ENCODE results near the gene EXOC5.
"Not testable (repeated sequence)": the region's sequence is repeated elsewhere in the genome, so short reads cannot be mapped to it uniquely, and the experiment has no call there.

EXOC5 gene

GRCh38 chr14:57212919-57213318 lies 55.8 kb downstream of the EXOC5 start:
- Histone ChIP-seq H3K27ac (ENCODE audit: low read length) (no peak overlapping the region), H3K27me3 (ENCODE audit: insufficient read depth, low read length, poor library complexity) (no peaks in the 10 kb centered on the region), H3K9ac (ENCODE audit: low read depth, low read length) (no peak overlapping the region), H3K4me2 (ENCODE audit: insufficient read depth, low read length) (no peak overlapping the region), H3K36me3 (ENCODE audit: insufficient read depth, low read length) (peaks cover 70% of the 10 kb centered on the region), H2AFZ (ENCODE audit: low read depth, low read length) (no peak overlapping the region), H3K4me3 (ENCODE audit: low read depth in 1 of 2, low read length in 2 of 2) (no peak overlapping the region), H4K20me1 (ENCODE audit: insufficient read depth, low read length) (0 out of 2 replicates have a peak, but pooled peaks cover 2% of the 10 kb centered on the region), H3K79me2 (ENCODE audit: insufficient read depth, low read length) (no peaks in the 10 kb centered on the region), H3K9me3 (ENCODE audit: insufficient read depth, low read length, severe bottlenecking) (no peaks in the 10 kb centered on the region), H3K4me1 (ENCODE audit: insufficient read depth, low read length) (no peaks in the 10 kb centered on the region)
- no peak for DNase-seq
- TF ChIP-seq CTCF (IDR thresholded peaks at IDR 0.05; ENCODE audit: borderline replicate concordance, extremely low read depth, low read length, poor library complexity, severe bottlenecking) (no peak), EZH2 (IDR thresholded peaks at IDR 0.05; ENCODE audit: borderline replicate concordance, low read depth, low read length, severe bottlenecking) (no peak)
- no peak for ATAC-seq (ENCODE audit: insufficient read depth, low read depth)

GRCh38 chr14:57209561-57209960 lies 59.1 kb downstream of the EXOC5 start:
- Histone ChIP-seq H3K36me3 (ENCODE audit: insufficient read depth, low read length) (peaks cover 56% of the 10 kb centered on the region), H3K9me3 (ENCODE audit: insufficient read depth, low read length, severe bottlenecking) (no peaks in the 10 kb centered on the region), H3K27me3 (ENCODE audit: insufficient read depth, low read length, poor library complexity) (no peaks in the 10 kb centered on the region), H3K4me1 (ENCODE audit: insufficient read depth, low read length) (no peaks in the 10 kb centered on the region), H3K79me2 (ENCODE audit: insufficient read depth, low read length) (no peaks in the 10 kb centered on the region), H3K27ac (ENCODE audit: low read length) (no peak overlapping the region), H4K20me1 (ENCODE audit: insufficient read depth, low read length) (0 out of 2 replicates have a peak, but pooled peaks cover 2% of the 10 kb centered on the region), H2AFZ (ENCODE audit: low read depth, low read length) (no peak overlapping the region), H3K4me3 (ENCODE audit: low read depth in 1 of 2, low read length in 2 of 2) (no peak overlapping the region), H3K9ac (ENCODE audit: low read depth, low read length) (no peak overlapping the region), H3K4me2 (ENCODE audit: insufficient read depth, low read length) (no peak overlapping the region)
- DNase-seq (no peak), ATAC-seq (ENCODE audit: insufficient read depth, low read depth) (no peak)
- TF ChIP-seq EZH2 (IDR thresholded peaks at IDR 0.05; ENCODE audit: borderline replicate concordance, low read depth, low read length, severe bottlenecking) (no peak), CTCF (IDR thresholded peaks at IDR 0.05; ENCODE audit: borderline replicate concordance, extremely low read depth, low read length, poor library complexity, severe bottlenecking) (no peak)

DNA sequence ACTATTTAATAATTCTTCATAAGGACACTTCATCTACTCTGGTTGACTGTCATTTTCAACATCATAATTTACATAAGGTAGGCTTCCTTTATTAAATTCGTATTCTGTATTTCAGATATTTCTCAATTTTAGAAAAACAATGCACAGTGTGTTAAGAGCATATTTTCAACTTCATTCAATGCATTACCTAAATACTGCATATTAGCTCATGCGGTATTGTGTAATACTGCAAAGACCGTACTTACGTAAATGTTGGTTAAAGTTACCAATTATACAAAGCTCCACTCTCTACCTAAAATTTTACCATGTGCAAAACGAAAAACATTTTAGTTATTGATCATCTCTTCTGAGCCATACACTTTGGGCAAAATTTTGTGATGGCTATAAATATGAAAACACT lies 62.8 kb downstream of the EXOC5 start:
- no peak for TF ChIP-seq EZH2 (IDR thresholded peaks at IDR 0.05; ENCODE audit: borderline replicate concordance, low read depth, low read length, severe bottlenecking)
- no peak for TF ChIP-seq CTCF (IDR thresholded peaks at IDR 0.05; ENCODE audit: borderline replicate concordance, extremely low read depth, low read length, poor library complexity, severe bottlenecking)
- H3K4me3 ChIP-seq (ENCODE audit: low read depth in 1 of 2, low read length in 2 of 2): no peak overlapping the region
- H3K36me3 ChIP-seq (ENCODE audit: insufficient read depth, low read length): peaks cover 24% of the 10 kb centered on the region; the same call in 1 of the 2 replicates
- no peak overlapping the region for H3K9ac ChIP-seq (ENCODE audit: low read depth, low read length)
- no peaks in the 10 kb centered on the region for H3K9me3 ChIP-seq (ENCODE audit: insufficient read depth, low read length, severe bottlenecking)
- no peaks in the 10 kb centered on the region for H3K4me1 ChIP-seq (ENCODE audit: insufficient read depth, low read length)
- H3K4me2 ChIP-seq (ENCODE audit: insufficient read depth, low read length): no peak overlapping the region
- DNase-seq: no peak
- no peaks in the 10 kb centered on the region for H3K79me2 ChIP-seq (ENCODE audit: insufficient read depth, low read length)
- no peaks in the 10 kb centered on the region for H4K20me1 ChIP-seq (ENCODE audit: insufficient read depth, low read length)
- no peak for ATAC-seq (ENCODE audit: insufficient read depth, low read depth)
- H2AFZ ChIP-seq (ENCODE audit: low read depth, low read length): no peak overlapping the region
- no peak overlapping the region for H3K27ac ChIP-seq (ENCODE audit: low read length)
- no peaks in the 10 kb centered on the region for H3K27me3 ChIP-seq (ENCODE audit: insufficient read depth, low read length, poor library complexity)

DNA sequence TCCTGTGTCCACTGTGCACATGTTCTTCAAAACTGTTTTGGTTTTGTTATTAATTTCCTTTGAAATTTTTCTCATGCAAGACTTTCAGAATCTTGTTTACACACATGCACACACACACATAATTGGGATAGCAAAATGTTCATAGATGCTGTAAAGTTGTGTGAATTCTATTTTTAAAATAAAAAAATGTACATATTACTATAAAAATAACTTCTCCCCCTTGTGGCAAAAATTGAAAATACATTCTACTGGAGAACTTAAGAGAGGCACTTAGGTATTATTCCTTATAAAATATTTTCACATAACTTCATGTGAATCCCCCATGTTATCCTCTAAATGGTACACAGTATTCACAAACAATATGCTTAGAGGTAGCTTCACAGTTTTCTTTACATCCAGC lies 66.0 kb downstream of the EXOC5 start:
- H3K36me3 ChIP-seq (ENCODE audit: insufficient read depth, low read length); ATAC-seq (ENCODE audit: insufficient read depth, low read depth); H3K79me2 ChIP-seq (ENCODE audit: insufficient read depth, low read length); H3K4me2 ChIP-seq (ENCODE audit: insufficient read depth, low read length); DNase-seq; H3K9me3 ChIP-seq (ENCODE audit: insufficient read depth, low read length, severe bottlenecking); H3K9ac ChIP-seq (ENCODE audit: low read depth, low read length); H3K4me1 ChIP-seq (ENCODE audit: insufficient read depth, low read length); H3K4me3 ChIP-seq (ENCODE audit: low read depth in 1 of 2, low read length in 2 of 2); H2AFZ ChIP-seq (ENCODE audit: low read depth, low read length); H4K20me1 ChIP-seq (ENCODE audit: insufficient read depth, low read length); H3K27me3 ChIP-seq (ENCODE audit: insufficient read depth, low read length, poor library complexity); H3K27ac ChIP-seq (ENCODE audit: low read length): not testable (repeated sequence)

All from DND-41 (cell line).